DMS114 treated with DMSO at 0.1 percent for 48 hours (cell line): ENCODE data around the gene THRB.

Source experiments
- DNase-seq: peaks from one replicate; lab custom pipeline; 2025; ENCODE audit not compliant: unreplicated experiment; lab: John Stamatoyannopoulos, UW

THRB gene

DNA sequence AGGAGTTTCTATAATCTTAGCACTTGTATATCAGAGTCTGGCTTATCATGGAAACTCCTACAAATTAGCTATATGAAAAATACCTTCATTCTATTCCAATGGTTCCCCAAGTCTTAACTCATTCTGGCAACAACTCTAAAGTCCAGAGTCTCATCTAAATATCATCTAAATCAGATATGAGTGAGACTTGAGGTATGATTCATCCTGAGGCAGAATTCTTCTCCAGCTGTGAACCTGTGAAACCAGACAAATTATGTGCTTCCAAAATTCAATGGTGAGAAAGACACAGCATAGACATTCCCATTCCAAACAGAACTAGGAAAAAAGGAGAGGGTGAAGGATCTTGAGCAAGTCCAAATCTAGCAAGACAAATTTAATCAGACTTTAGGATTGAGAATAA lies 138.8 kb downstream of the THRB start:
- no peak for DNase-seq

DNA sequence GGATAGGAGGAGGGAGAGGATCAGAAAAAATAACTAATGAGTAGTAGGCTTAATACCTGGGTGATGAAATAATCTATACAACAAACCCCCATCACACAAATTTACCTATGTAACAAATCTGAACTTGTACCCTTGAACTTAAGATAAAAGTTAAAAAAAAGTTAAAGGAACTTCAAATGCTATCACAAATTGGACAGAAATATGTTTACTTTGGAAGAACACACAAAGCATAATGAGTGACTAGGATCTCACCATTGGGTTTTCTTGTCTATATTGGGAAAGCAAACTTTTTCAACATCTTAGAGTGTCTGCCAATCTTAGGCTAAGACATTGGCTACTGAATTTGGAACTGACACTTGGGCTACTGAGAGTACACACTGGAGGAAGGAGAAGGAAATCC lies 140.4 kb downstream of the THRB start:
- no peak for DNase-seq

DNA sequence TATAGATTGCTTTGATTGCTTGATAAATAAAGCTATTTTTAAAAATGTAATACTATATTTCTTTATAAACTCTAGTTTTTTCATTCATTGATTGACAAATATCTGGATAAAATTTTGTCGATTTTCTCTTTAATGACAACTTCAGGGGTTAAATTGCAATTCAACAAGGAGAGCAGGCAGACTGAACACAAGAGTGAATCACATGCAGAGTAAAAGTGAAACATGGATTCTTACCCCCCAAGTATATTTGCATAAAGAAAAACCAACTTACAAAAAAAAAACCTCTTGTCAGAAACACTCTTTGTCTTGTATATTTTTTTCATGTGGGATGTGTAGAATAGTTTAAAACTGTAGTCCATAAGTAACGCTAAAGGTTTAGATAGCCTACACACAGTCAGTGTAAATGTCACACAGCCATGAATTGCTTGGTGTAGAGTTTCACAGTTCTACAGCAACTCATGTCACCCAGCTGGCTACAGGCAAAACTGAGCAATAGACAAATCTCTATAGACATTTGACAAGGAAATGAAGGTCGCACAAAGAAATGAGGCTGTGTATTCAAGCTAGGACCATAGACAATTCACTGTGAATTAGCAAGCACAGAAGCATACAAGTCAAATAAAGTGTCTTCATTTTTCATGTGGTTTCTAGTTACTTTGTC lies 141.6 kb downstream of the THRB start:
- no peak for DNase-seq

DNA sequence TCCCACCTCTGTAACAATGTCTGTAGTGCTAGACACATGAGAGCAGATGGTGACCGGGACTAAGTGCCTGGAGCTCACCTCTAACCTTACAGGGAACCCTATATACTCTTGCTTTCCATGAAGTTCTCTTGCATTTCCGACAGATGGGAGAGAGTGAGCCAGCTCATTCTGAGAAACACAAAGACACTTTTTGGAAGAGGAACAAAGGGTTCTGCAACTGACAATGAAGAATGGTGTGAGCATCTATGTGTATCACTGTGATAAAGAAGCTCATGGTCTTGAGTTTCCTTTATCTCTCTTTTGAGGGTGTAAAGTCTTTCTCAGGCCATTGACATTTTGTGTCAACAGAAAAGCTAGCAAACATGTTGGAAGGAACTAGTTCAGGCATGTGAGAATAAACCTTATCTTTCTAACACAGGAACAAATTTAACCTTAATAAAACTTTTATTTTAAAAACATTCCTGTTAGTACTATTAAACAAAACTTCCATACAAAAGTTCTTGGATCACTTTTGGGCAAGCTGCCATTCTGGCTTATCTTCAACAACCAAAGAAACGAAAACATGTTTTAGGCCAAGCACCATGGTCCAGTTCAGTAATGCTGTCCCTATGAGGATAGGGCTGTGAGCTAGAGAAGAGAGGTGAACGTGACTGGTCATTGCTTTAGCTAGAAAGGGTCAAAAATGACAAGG lies 142.7 kb downstream of the THRB start:
- DNase-seq = no peak

DNA sequence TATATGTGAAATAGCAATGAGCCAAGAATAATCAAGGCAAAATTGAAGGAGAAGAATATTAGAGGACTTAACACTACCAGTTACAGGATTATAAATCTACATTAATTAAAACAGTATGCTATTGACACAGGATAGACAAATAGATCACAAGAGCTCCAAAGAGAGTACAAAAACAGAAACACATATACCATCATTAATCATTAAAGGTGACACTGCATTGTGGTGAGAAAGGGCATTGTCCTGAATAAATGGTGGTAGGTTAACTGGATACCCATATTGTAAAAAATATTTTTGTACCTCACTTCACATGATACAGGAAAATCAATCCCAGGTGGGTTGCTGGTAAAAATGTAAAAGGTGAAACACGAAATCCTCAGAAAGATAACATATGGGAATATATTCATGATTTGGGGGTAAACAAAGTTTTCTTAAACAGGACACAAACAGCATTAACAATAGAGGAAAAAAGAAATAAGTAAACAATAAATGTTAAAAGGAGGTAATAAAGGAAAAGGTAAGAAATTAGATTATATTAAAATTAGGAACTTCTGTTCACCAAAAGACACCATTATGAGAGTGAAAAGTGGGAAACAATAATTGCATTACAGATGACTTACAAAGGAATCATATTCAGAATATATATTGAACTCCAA lies 145.2 kb downstream of the THRB start:
- no peak for DNase-seq

DNA sequence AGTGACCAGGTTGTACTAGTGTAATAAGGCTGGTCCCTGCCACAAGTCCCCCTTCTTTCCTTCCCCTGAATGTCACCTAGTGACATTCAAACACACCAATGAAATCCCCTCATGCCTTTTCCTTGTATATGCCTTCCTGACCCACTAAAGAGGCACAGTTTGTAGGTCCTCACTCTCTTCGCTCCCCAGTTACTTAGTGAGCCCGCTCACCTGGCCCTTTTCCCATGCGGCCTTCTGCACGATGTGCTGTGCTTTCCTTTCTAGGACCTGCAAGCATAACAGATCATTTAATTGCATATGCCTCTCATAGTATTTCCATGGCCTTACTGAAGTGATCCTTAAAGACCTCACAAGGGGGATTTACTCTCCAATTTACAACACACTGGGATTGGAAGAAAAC lies 146.3 kb downstream of the THRB start:
- DNase-seq = no peak

DNA sequence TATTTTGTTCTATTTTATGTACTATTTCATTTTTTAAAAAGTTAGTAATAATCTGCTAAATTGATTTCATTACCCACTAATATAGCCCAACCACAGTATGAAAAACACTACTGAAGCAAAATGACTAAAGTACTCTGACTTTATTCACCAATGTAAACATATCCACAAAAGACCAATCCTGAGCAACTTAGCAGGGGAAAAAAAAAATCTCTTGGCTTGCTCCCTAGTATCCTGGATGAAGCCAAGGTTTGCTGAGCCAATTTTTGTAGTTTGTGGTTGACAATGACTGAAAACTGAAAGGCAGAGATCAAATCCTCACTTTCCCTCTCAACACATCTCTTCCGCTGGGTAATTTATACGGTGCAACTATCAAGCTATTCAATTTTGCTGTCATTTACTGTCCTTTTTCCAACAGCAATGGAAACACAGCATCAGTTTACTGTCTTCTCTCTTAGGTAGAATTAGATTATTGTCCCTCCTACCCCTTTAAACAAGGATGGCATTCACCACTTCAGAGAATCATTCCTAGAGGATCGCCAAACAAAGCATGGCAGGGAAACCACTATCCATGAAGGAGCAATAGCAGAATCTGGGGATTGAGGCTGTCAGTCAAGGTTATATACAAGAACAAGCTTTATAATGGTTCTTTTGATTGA lies 149.7 kb downstream of the THRB start:
- DNase-seq = no peak

DNA sequence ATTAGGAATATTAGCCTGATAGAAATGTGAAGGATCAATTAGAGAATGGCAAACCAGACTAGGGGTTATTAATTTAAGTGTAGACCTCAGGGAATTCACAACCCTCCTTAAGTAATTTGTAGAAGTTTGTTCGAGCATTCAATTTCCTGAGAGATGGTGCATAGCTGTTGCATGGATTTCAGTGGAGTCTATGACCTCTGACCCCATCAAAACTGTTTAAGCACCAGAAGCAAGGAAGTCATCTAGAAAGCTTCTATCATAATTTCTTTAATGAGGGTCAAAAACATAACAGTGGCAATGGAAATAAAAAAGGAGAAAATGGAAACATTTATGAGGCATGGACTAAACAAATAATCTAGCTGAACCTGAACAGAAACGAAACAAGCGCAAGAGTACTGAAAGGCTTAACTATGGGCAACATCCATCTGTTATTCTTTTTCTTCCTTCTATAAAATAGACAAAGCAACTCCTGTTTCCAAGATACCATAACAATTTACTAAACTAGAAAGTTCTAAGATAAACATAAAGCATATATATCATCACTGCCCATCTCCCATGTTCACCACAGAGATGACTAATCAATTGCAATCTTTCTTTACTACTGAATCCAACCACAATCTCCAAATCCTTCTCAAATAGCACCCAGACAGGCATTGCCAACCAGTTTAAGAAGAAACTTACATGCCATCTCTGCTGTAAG lies 151.4 kb downstream of the THRB start:
- DNase-seq = no peak

DNA sequence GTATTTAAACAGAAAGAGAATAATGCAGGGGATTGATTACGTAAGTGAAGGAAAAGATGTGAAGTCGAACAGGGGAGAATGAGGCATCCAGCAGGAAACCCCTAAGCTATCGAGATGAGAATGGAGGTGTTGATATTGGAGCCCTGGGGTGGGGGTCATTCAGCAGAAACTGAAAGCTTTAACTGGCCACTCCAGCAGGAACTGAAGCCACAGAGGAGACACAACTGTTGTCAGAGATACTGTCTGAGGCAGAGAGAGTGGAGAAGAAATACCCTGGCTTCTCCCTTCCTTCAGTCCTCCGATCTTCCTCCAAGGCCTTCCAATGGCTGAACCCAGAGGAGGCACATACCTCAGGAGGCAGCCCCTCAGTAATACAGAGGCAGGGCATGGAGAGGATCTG lies 152.4 kb downstream of the THRB start:
- no peak for DNase-seq

DNA sequence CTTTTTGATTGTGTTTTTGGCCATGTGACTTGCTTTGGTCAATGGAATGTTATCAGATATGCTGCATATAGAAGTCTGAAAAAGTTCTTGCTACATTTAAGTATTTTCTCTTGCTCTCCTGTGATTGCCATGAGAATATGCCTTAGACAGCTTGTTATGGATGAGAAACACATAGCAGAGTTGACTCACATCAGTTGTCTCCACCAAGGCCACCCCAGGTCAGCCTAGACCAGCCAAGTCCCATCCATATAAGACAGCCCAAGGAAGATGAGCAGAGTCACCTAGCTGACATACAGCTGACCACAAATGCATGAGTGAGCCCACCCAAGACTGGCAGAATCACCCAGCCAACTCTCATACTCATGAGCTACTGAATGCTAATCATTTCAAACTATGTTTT lies 153.0 kb downstream of the THRB start:
- DNase-seq = no peak

DNA sequence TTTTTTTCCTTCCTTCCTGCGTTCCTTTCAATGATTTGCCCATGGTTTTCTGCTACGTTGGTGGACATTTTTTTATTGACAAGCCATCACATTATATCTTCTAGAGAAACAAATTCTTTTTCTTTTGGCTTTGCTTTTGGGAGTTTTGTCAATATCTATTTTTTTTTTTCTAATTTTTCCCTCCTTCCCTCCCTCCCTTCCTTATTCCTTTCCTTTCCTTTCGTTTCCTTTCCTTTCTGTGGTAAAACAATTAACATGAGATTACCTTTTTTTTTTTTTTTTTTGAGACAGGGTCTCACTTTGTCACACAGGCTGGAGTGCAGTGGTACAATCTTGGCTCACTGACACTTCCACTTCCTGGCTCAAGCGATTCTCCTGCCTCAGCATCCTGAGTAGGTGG lies 153.7 kb downstream of the THRB start:
- no peak for DNase-seq

DNA sequence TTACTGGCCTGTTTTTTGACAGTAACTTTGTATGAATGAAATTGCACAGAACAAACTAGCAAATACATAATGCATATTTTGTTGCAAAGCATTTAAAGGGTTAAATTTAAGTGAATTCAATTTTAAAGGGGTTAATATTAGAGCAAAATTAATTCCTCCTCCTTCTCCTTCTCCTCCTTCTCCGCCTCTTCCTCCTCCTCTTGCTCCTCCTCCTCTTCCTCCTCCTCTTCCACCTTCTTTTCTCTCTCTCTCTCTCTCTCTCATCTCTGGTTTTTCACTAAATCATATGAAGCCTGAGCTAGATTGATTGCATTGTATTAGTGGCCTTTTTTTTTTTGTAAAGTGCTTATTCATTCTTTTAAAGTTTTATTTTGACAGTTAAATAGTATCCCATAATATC lies 154.5 kb downstream of the THRB start:
- DNase-seq = no peak

DNA sequence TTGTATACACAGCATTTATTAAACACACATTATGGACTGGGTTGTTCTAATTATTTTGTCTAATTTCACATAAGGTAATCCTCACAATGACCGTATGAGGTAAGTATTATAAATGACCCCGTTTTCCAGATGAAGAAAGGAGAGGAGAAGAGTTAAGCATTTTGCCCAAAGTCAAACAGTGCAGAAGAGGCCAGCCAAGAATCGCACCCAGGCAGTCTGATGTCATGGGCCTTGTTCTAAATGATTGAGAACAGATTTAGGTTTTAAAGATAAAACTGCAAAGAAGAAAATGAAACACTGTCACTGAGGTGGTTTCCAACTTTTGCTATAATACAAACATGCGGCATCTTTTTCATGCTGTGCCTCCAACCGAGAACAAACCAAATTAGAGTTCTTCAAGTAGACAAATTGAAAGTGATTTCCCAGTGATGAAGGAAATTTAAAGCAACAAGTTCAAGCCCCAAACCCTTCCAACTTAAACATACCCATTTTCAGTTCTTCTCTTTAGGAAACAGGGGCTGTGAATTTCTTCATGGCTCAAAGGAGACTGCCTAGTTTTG lies 155.3 kb downstream of the THRB start:
- no peak for DNase-seq

DNA sequence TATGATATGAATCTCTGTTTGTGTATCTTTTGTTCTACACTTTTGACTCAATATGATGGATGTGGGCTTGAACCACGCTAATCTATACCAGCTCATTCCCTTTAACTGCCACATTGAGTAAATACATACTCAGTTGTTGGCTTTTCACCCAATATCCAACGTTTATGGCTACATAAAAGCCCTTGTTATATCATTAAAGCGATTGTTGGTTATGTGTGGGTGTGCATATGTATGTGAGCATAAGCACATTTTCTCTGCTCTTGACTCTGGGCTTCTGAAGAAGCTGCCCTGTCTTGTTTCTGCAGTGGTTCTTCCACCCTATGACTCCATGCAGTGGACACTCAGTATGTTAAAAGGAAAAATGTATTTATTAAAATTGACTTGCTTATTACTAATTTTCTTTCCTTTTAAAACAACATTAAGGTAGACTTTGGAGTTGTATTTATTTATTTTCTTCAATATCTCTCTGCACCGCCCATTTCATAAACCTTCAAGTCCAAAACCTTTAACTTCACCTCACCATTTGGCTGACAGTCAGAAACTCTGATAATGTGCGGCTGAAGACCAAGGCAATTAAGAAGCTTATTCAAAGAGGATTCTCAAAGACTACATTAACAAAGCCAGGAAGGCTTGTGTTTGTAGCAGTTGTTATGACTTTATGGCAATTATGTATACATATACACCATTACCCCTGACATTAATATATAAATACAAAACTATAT lies 156.1 kb downstream of the THRB start:
- DNase-seq = no peak

DNA sequence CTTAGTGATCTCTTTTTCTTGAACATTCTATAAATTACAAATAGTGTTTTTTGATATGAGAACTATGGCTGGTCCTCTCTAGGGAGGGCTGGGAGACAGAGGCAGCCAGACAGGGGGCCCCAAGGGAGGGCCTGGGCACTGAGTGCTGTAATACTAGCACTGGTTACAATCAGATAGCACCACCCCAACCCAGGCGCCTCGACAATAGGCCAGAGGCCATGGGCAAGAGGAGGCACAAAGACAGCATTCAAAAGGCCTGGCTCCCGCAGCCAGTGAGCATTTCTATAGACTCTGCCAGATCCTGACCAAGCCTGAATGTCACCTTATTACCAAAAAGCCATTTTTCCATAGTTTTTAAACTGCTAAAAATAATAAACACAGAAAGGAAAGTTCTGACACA lies 158.5 kb downstream of the THRB start:
- no peak for DNase-seq

DNA sequence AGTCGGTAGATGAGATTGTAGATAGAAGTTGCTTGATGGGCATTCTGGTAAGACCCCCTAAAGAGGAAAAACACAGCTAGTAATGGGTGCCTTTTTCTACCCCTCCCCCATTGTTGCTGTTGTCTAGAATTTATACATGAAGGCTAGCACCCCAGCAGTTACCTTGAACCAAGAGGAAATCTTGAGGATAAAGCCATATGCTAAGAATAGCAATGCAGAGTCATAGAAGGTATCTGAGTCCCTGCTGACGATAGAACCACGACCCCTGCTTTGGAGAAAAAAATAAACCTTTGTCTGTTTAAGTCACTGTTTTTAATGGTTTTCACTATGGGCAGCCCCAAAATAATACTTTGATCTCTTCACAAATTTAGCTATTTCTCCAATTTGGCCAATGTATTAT lies 162.6 kb downstream of the THRB start:
- DNase-seq = no peak

DNA sequence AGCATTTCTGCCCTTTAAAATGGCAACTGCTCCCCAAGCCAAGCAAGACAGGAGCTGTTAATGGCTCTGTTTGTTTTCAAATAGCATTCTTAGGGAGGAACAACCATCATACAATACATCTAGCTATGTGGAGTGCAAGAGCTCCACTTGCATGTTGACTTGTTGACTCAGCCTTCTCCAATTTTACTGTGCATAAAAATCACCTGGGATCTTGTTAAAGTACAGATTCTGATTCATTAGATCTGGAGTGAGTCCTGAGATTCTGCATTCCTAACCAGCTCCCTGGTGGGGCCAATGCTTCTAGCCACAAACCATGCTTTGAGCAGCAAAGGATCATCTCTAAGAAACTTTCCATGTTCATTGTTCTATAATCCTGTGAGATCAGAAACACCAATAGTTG lies 171.4 kb downstream of the THRB start:
- no peak for DNase-seq

DNA sequence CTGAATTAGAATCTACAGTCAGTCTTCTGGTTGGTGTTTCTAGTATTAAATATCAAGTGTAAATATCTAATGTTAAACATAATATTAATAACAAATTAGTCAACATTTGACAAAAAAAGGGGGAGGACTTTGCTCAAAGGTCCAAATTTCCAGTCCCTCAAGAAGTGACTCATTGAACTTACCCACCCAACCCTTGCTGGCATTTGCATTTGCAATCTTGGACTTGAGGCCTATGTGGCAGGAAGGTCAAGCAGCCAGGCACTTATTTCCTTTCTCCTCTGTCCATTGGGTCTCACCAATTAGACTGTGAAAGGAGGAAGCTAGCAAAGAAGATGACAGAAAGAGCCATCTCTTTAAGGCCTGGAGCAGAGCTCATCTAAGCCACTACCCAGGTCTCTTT lies 174.0 kb downstream of the THRB start:
- no peak for DNase-seq

DNA sequence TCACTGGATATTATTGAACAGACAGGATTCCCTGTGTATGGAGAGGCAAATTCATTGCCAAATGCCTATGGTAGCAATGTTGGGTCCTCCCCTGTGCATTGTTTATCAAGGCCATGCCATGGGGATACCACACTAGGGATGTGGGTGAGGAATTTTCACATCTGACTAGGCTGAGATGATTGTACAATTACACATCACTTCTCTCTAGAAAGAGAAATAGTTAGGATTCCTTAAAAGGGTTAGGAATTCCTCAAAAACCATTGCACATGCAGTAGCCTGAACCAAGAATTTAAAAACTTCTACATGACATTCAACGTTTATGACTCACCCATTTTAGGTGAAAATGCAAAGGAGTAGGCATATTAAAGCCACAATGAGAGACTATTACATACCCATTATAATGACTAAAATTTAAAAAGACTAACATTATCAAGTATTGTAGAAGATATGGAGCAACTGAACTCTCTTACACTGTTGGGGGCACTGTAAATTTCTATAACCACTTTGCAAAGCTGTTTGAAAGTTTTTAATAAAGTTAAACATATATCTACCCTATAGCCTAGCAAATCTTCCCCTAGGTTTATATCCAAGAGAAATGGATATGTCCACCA lies 175.9 kb downstream of the THRB start:
- no peak for DNase-seq

DNA sequence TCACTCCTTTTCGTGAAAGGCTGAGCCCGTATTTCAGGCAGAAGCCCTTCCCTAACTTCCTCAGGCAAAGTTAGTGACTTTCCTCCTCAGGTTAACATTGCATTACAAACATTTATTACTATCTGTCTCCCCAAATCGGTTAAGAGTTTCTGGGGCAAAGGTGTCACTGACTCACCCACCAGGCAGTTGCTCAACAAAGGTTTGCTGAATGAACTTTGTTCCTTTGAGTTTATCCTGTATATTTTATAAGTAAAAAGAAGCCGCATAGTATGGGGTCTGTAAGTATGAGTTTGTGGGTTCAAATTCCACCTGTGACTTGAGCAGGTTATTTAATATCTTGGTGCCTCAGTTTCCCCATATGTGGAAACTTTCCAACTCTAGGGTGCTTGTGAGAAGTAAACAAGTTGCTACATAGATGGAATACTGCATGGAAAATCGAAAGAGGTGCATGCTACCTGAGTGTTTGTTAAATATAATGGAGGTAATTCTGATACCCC lies 177.7 kb downstream of the THRB start:
- no peak for DNase-seq
